HCT116 (cell line): ENCODE measurements around the gene POLRMT.

Experiments
- EZH2phosphoT487 ChIP-seq: fragments of 200-600 bp; IDR thresholded peaks from 2 replicates; pipeline ENCODE4 v1.6.1; 2018; ENCODE audit warnings: antibody characterized with exemption, borderline replicate concordance
- RAD21 ChIP-seq: IDR thresholded peaks from 2 replicates; pipeline ENCODE4 v1.6.1; 2012; ENCODE audit warnings: low read depth, mild to moderate bottlenecking
- SP1 ChIP-seq: IDR thresholded peaks from 2 replicates; pipeline ENCODE4 v1.6.1; 2012; ENCODE audit warnings: low read depth
- ZNF274 ChIP-seq: fragments of 200-500 bp; sonication (Bioruptor generic); IDR thresholded peaks from 2 replicates; pipeline ENCODE4 v1.6.1; 2014; ENCODE audit warnings: mild to moderate bottlenecking, low read depth, low read length, inconsistent platforms
- TF ChIP-seq, protein P1 (sequence below), 3 experiments: fragments of 200-600 bp in 1 of 3; sonication (generic) in 1 of 3; IDR thresholded peaks in 2 of 3; conservative IDR thresholded peaks in 1 of 3; 2 replicates each; pipeline ENCODE4 v1.5.1; 2012 to 2017; ENCODE audit warnings: low read depth in 2 of 3, low read length in 2 of 3, antibody characterized with exemption in 1 of 3, borderline replicate concordance in 1 of 3, control low read depth in 1 of 3, mild to moderate bottlenecking in 1 of 3, mixed read lengths in 1 of 3, mixed run types in 1 of 3, moderate library complexity in 1 of 3; ENCODE audit not compliant: insufficient read depth in 1 of 3
- TF ChIP-seq, protein P2 (sequence below): IDR thresholded peaks from 2 replicates; pipeline ENCODE4 v1.6.1; 2012; ENCODE audit warnings: low read depth

DNA sequence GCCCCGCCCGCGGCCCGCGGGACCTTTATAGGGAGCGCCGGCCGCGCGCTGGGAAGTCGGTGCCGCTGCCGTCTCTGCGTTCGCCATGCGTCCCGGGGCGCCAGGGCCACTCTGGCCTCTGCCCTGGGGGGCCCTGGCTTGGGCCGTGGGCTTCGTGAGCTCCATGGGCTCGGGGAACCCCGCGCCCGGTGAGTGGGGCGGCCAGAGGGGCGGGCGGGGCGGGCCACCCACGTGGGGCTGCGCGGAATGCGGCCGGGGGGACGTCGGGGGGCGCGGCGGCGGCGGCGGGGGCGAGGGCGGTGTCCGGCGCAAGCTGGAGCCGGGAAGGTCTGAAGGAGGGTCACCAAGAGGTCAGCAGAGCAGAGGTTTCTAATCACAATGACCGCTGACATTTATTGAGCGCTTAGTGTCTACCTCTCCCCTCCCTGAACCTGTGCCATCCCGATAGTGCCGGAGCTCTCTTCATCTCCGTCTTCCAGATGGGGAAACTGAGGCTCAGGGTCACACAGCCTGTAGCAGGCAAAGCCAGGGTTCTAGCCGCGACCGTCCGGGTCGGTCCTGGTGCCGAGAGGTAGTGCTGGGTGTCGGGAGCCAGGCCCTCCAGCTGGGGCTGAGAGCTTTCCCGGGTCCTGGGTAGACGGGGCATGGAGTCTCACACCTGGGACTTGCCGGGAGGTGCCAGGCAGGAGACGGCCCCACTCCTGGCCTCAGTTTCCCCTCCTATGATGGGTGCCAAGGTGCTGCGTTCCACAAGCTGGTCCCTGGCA lies 43.2 kb upstream of the POLRMT start, which contains the start of gene FSTL3:
- TF ChIP-seq ZNF274 (no peak), EZH2phosphoT487 (no peak), SP1 (no peak), RAD21 (no peak)
- TF ChIP-seq, protein P1, sequence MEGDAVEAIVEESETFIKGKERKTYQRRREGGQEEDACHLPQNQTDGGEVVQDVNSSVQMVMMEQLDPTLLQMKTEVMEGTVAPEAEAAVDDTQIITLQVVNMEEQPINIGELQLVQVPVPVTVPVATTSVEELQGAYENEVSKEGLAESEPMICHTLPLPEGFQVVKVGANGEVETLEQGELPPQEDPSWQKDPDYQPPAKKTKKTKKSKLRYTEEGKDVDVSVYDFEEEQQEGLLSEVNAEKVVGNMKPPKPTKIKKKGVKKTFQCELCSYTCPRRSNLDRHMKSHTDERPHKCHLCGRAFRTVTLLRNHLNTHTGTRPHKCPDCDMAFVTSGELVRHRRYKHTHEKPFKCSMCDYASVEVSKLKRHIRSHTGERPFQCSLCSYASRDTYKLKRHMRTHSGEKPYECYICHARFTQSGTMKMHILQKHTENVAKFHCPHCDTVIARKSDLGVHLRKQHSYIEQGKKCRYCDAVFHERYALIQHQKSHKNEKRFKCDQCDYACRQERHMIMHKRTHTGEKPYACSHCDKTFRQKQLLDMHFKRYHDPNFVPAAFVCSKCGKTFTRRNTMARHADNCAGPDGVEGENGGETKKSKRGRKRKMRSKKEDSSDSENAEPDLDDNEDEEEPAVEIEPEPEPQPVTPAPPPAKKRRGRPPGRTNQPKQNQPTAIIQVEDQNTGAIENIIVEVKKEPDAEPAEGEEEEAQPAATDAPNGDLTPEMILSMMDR (IDR thresholded peaks at IDR 0.05 in 2 of 3, conservative IDR thresholded peaks at IDR 0.05 in 1 of 3; ENCODE audit: borderline replicate concordance in 1 of 3, insufficient read depth in 1 of 3, low read depth in 2 of 3, low read length in 2 of 3) = no peak
- TF ChIP-seq, protein P2, sequence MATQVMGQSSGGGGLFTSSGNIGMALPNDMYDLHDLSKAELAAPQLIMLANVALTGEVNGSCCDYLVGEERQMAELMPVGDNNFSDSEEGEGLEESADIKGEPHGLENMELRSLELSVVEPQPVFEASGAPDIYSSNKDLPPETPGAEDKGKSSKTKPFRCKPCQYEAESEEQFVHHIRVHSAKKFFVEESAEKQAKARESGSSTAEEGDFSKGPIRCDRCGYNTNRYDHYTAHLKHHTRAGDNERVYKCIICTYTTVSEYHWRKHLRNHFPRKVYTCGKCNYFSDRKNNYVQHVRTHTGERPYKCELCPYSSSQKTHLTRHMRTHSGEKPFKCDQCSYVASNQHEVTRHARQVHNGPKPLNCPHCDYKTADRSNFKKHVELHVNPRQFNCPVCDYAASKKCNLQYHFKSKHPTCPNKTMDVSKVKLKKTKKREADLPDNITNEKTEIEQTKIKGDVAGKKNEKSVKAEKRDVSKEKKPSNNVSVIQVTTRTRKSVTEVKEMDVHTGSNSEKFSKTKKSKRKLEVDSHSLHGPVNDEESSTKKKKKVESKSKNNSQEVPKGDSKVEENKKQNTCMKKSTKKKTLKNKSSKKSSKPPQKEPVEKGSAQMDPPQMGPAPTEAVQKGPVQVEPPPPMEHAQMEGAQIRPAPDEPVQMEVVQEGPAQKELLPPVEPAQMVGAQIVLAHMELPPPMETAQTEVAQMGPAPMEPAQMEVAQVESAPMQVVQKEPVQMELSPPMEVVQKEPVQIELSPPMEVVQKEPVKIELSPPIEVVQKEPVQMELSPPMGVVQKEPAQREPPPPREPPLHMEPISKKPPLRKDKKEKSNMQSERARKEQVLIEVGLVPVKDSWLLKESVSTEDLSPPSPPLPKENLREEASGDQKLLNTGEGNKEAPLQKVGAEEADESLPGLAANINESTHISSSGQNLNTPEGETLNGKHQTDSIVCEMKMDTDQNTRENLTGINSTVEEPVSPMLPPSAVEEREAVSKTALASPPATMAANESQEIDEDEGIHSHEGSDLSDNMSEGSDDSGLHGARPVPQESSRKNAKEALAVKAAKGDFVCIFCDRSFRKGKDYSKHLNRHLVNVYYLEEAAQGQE = no peak
